Fibroblast of pulmonary artery (primary cell): ENCODE data around the gene KDELR3.
A peak's percentile ranks its signal among the peaks of the same experiment; 100 is the strongest.

Experiments
- DNase-seq: peaks from one replicate; pipeline ENCODE4 v3.0.0-alpha.2; 2010; ENCODE audit warnings: low read depth
- H3K4me3 ChIP-seq: replicated peaks from 2 replicates; pipeline ENCODE4 v1.5.1; 2011; ENCODE audit warnings: low read depth, mild to moderate bottlenecking, control low read depth, low read length, moderate library complexity
- CTCF ChIP-seq: IDR thresholded peaks from 2 replicates; pipeline ENCODE4 v1.5.1; 2011; ENCODE audit warnings: mild to moderate bottlenecking, control low read depth, low read length, inconsistent platforms; ENCODE audit errors: missing control alignments

Gene KDELR3

GRCh38 chr22:38451864-38452263 lies 16.0 kb upstream of the KDELR3 start:
- no peak for TF ChIP-seq CTCF
- H3K4me3 ChIP-seq = no peak overlapping the region
- no peak for DNase-seq

DNA sequence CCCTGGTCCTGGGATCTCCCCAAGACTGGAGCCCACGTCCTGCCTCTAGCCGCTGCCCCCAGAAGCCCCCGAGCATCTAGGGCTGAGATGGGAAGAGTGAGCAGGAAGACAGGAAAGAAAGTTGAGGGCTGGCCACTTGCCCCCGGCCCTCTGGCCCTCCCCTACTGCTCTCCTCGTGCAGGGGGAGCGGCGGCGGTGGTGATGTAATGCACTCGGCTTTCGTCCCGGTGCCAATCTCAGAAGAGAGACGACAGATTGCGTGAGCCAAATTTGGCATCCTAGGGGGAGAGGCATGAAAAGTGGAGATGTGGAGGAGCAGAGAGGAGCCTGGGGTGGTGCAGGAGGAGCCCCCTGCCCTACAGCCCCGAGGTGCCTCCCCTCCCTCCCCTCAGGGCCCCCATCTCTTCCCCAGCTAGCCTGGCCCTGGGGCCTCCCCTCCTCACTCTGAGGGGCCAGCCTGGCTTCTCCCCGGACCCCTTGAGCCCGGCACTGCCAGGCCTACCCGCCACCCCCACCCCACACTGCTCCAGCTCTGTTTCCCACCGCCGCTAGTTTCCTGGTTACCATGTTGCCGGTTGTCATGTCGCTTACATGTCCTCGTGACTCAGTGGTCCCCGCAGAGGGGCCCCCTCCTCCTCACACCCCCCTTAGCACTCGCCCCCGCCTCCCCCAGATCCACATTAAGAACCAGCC lies 15.4 kb upstream of the KDELR3 start:
- peak; percentile 50 for DNase-seq
- H3K4me3 ChIP-seq = no peak overlapping the region
- no peak for TF ChIP-seq CTCF

- no peak for TF ChIP-seq CTCF
- no peak for DNase-seq
- H3K4me3 ChIP-seq = no peak overlapping the region
Observed at GRCh38 chr22:38453066-38453672, 14.7 kb upstream of the KDELR3 start.

DNA sequence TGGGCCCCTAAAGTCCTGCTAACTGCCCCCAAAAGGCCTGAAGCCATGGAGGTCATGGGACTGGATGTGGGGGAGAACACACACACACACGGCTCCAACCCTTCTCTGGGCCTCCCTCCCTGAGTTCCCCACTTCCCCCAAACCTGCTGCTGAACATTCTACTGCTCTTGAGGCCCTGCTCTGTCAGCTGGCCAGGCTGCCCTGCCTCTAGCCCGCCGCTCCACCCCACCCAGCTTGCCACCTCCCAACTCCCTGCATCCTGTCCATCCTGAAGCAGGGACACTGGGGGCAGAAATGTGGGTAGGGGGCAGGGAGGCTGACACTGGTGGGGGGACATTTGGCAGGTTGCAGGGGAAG lies 13.9 kb upstream of the KDELR3 start:
- no peak for TF ChIP-seq CTCF
- no peak overlapping the region for H3K4me3 ChIP-seq
- DNase-seq = no peak

DNA sequence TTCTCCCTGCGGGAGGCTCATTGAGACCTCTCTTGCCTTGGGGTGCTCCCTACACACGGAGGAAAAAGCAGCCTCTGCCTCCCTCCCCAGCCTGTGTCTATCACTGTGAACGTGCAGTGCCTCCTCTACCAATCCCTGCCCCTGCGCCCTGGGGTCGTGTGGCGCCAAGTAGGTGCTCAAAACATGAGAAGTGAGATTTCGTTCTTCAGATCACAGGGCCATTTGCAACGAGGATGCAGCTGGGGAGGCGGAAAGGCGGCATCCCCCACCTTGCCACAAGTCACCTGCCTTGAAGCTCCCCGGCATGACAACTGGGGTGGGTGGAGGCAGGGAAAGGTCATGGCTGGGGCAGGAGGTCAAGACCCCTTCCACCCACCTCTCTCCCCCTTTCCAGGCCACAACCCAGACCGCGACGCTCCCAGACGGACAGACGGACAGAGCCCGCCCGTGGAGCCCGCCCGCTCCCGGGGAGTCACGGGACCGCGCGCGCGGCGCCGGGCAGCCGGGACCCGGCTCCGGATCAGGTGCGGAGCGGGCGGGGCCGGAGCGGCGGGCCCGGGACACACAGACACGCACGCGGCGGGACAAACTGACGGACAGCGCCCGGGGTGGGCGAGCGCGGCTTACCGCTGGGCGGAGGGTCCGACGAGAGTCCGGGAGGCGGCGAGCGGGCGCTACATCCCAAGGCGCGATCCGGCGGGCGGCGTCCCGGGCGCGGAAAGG lies 13.4 kb upstream of the KDELR3 start:
- DNase-seq = no peak
- TF ChIP-seq CTCF = no peak
- H3K4me3 ChIP-seq = no peak overlapping the region

DNA sequence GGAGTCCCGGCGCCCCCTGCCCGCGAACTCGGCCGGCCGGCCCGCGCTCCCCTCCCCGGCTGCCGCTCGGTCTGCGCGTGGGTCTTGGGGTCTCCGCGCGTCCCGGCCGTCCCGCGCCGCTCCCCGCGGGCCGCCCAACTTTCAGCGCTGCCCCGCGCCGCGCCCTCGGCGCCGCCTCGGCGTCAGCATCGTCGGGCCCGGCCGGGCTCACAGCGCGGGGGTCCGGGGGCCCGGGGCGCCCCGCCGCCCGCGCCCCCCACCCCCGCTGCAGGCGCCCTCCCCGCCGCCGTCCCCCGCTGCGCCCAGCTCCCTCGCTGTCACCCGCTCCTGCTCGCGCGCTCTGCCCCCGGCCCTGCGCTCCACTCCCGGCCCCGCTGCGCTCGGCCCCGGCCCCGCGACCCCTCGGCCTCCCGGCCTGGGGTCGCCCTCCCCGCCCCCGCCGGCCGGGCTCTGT lies 12.8 kb upstream of the KDELR3 start, which contains the start of gene KCNJ4:
Gene KCNJ4 (minus strand): TSS at position 124 of the 454 bp plus-strand sequence. CDS start 27,067 bp downstream, outside the sequence.
- peak within 1 kb of the TSS; percentile 29 for H3K4me3 ChIP-seq
- DNase-seq = no peak
- TF ChIP-seq CTCF = no peak
